ENCODE data around the gene NLGN1.

The NLGN1 gene

GRCh38 chr3:173923204-173923603 lies 525.7 kb downstream of the NLGN1 start:
- no peak for DNase-seq

- DNase-seq: no peak
Observed at GRCh38 chr3:173930251-173930650, 532.7 kb downstream of the NLGN1 start.

GRCh38 chr3:173932624-173933023 lies 535.1 kb downstream of the NLGN1 start:
- DNase-seq: peak; percentile 73

GRCh38 chr3:173933113-173933512 lies 535.6 kb downstream of the NLGN1 start:
- DNase-seq: no peak

- DNase-seq: no peak
Observed at GRCh38 chr3:173936316-173936715, 538.8 kb downstream of the NLGN1 start.

- DNase-seq: no peak
Observed at GRCh38 chr3:173938159-173938558, 540.6 kb downstream of the NLGN1 start.

GRCh38 chr3:173938616-173939015 lies 541.1 kb downstream of the NLGN1 start:
- DNase-seq: no peak

GRCh38 chr3:173939331-173939730 lies 541.8 kb downstream of the NLGN1 start:
- DNase-seq: no peak

GRCh38 chr3:173943264-173943663 lies 545.7 kb downstream of the NLGN1 start:
- no peak for DNase-seq

GRCh38 chr3:173945170-173945569 lies 547.6 kb downstream of the NLGN1 start:
- DNase-seq: no peak

GRCh38 chr3:173945806-173946205 lies 548.3 kb downstream of the NLGN1 start:
- no peak for DNase-seq

- no peak for DNase-seq
Observed at GRCh38 chr3:173954647-173955046, 557.1 kb downstream of the NLGN1 start.

- DNase-seq: no peak
Observed at GRCh38 chr3:173957646-173958045, 560.1 kb downstream of the NLGN1 start.

- no peak for DNase-seq
Observed at GRCh38 chr3:173958805-173959204, 561.3 kb downstream of the NLGN1 start.

- no peak for DNase-seq
Observed at GRCh38 chr3:173970281-173970680, 572.7 kb downstream of the NLGN1 start.

- no peak for DNase-seq
Observed at GRCh38 chr3:173976281-173976680, 578.7 kb downstream of the NLGN1 start.

- DNase-seq: no peak
Observed at GRCh38 chr3:173977747-173978146, 580.2 kb downstream of the NLGN1 start.

GRCh38 chr3:173983343-173983742 lies 585.8 kb downstream of the NLGN1 start:
- DNase-seq: peak; percentile 61

GRCh38 chr3:173986861-173987410 lies 589.4 kb downstream of the NLGN1 start:
- DNase-seq: no peak

GRCh38 chr3:173988909-173989308 lies 591.4 kb downstream of the NLGN1 start:
- DNase-seq: no peak

GRCh38 chr3:173992416-173992815 lies 594.9 kb downstream of the NLGN1 start:
- DNase-seq: no peak

GRCh38 chr3:173993299-173993698 lies 595.8 kb downstream of the NLGN1 start:
- DNase-seq: no peak

- DNase-seq: no peak
Observed at GRCh38 chr3:174000675-174001074, 603.1 kb downstream of the NLGN1 start.

GRCh38 chr3:174002543-174002942 lies 605.0 kb downstream of the NLGN1 start:
- DNase-seq: no peak

GRCh38 chr3:174010907-174011306 lies 613.4 kb downstream of the NLGN1 start:
- DNase-seq: no peak

- no peak for DNase-seq
Observed at GRCh38 chr3:174016186-174016585, 618.6 kb downstream of the NLGN1 start.

Data from islet precursor cell (in vitro differentiated cells).